HG03060 (cell line): ENCODE measurements around the gene SORCS2.

Experiments used
- ATAC-seq: cut with Tn5 transposase; IDR thresholded peaks from one replicate; pipeline ENCODE4 v1.9.1; 2021; ENCODE audit warnings: low read depth, moderate number of reproducible peaks; ENCODE audit not compliant: unreplicated experiment

Gene SORCS2

GRCh38 chr4:7511525-7511924 lies 319.2 kb downstream of the SORCS2 start:
- ATAC-seq: no peak

DNA sequence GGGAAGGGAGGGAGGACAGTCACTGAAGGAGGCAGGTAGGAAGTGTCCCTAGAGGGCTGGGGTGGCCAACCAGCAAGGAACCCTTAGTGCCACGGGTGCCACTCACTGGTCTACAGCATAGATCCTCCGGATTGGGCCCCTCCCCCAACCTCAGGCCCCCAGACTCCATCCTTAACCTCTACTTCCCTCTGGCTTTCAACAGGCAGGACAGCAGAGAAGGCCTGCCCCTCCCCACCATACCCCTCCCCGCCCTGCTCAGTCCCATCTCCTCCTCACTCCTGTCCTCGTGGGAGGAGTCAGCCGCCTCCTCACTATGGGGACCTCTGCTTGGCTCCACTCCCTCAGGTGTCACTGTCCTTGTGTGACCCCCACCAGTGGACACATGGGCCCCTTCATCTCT lies 320.1 kb downstream of the SORCS2 start:
- ATAC-seq: no peak

- no peak for ATAC-seq
Observed at GRCh38 chr4:7512946-7513345, 320.6 kb downstream of the SORCS2 start.

- ATAC-seq: no peak
Observed at GRCh38 chr4:7513671-7514070, 321.3 kb downstream of the SORCS2 start.

DNA sequence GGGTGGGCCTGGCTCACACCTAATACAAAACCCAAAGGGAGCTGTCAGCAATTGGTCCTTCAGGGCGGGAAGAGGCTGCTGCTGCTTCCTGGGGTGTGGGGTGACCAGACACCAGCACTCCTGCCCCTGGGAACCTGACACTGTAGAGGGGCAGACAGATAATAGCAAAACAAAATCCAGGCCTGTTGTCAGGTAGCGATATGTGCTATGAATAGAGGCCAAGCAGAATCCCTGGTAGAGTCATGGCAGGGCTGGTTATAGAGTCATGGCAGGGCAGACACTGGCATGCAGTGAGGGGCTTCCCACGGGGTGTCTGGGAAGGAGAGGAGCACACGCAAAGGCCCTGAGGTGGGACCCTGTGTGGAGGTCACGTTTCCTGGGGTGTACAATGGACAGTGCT lies 321.9 kb downstream of the SORCS2 start:
- ATAC-seq: no peak

GRCh38 chr4:7514789-7515188 lies 322.5 kb downstream of the SORCS2 start:
- ATAC-seq: no peak

- no peak for ATAC-seq
Observed at GRCh38 chr4:7515390-7515902, 323.1 kb downstream of the SORCS2 start.

DNA sequence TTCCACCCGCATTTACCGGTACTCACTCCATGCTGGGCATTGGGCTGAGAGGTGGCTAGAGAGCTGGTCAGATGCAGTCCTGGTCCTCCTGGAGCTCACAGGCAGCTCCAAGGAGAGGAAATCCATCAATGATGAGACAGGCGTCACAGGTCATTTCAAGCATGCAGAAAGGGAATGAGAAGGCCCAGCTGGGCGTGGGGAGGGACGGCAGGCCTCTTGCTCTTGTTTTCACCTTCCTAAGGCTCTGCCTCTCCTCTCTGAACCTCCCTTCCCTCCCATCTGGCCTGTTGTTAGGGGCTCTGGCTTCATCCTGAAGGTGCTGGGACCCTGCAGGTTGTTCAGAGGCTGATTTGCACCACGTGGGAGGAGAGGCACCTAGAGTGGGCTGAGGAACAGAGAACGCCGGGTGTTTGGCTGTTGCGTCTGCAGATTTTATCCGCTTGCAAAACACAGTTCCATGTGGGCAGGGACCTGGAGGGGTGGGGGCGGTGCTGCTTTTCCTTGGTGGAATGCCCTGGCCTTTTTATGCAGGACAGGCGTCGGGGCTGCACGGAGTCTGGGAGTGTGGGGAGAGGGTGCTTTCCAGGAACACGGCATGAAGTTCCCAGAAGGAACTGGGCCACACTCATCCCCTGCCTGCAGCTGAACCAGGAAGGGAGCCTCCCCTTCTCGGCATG lies 323.9 kb downstream of the SORCS2 start:
- no peak for ATAC-seq

GRCh38 chr4:7516773-7517144 lies 324.4 kb downstream of the SORCS2 start:
- no peak for ATAC-seq

DNA sequence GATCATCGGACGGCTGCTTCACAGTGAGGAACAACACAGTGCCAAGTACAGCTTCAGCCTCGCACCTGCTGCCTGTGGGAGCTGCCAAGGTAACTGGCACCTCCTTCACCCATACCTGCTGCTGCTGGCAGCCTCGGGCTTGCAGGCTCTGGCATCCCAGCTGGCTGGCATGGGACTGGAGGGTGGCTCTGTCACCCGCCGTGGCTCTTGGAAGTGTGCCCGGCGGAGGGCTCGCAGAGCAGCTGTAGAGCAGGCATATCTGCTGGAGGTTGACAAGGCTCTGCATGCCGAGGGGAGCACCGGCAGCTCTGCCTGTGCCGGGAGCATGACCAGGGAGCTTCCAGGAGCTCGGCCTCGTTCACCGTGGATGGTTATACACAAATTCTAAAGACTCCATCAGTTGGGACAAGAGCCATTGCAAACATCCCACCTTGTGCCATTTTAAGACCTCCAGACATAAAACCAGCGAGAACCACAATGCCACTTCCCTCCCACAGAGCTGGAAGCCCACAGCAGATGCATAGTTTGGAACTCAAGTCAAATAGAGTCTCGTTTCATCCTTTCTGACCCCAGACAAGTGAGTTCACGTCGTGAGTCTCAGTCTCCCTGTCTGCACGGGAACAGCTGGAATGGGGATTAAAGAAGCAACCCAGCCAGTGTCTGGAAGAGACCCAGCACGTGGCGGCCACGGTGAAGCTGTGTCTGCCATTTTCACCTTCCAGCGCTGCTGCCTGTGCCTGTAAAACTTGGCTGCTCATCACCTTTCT lies 326.7 kb downstream of the SORCS2 start:
- no peak for ATAC-seq

DNA sequence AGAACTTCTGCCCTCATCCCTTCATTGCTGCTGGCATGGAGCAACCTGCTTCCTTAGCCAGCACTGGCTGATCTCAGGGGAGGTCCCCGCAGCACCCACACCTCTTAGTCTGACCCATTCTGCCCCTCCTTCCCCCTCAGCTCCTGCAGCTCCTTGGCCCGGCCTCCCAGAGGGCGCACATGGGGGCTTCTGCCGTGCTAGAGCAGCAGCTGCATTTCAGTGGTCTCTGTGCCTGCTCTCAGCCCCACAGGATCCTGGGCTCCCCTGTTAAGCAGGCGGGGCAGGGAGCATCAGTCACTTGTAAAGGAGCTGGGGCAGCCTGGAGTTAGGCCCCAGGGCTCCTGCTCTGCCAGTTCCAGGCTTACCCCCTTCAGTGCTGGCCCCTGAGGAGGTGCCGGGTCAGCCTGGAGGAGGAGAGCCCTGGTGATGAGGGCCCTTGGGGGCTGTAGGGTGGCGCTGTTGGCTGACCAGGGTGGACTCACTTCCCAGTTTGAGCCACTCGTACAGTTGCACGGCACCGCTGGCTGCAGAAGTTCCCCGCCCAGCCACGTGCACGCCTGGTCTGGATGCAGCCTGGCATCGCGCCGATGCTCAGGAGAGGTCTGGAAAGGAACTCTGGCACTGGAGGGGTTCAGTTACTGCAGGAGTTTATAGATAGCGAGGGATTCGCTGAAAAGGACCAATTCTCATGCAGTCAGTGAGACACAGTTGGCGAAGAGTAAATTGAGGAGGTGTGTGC lies 327.5 kb downstream of the SORCS2 start:
- ATAC-seq: no peak

DNA sequence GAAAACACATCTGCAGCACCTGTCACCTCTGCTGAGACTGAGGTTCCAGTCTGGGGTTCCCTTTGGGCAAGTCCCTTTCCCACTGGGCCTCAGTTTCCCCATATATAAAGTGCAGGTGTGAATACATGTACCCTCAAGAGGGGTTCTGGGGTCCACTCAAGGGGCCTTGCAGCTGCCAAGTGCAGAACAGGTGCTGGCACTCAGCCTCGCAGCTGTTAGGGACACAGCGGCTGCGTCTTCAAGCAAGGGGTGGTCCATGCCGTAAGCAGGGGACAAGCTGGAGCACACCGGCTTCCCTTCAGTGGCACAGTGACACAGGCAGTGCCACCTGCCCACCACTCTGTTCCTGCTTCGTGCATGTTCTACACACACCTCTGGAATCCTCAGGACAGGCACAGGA lies 329.3 kb downstream of the SORCS2 start:
- no peak for ATAC-seq

DNA sequence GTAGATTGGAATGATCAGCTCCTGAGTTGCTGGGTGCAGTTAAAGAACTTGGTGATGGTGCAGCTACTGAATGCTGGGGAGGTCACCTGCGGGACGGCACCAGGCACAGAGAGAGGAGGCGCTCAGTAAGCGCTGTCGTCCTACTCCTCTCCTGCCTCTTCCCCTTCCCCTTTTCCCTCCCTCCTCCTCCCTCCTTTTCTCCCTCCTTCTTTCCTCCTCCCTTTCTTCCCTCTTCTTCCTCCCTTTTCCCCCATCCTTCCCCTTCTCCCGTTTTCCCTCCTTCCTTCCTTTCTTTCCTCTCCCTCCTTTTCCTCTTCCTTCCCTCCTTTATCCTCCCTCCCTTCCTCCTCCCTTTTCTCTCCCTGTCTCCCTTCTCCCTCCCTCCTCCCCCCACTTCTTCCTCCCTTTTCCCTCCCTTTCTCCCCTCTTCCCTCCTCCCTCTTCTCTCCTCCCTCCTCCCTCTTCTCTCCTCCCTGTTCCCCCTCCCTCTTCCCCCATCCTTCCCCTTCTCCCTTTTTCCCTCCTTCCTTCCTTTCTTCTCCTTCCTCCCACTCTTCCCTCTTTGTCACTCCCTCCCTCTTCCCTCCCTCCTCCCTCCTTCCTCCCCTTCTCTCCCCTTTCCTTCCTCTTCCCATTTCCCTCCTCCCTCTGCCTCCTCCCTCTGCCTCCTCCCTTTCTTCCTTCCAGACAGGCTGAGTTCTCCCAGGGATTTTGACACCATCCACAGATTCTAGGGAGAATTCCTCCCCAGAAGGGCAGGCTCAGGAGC lies 330.3 kb downstream of the SORCS2 start:
- ATAC-seq: no peak

- ATAC-seq: no peak
Observed at GRCh38 chr4:7523526-7523925, 331.2 kb downstream of the SORCS2 start.

DNA sequence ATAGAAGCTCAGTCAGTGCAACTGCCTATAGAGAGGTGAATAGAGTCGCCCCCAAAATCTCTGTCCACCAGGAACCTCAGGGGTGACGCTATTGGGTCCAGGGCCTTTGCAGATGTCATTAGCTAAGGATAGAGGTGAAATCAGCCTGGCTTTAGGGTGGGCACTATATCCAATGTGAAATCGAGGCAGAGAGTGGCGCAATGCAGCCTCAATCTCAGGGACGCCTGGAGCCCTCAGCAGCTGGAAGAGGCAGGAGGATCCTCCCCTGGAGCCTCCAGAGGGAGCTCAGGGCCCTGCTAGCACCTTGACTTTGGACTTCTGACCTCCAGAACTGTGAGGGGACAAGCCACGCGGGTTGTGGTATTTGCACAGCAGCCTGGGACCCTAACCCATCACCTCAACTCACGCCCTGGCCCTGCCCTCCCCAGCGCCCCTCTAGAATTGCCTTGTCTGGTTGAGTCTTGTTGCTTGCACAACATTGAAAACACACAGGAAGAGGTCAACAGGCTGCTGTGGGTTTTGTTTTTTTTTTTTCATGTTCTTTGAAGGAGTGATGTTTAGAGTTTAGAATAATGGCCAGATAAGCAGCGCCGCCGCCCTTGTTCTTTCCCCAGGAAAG lies 331.8 kb downstream of the SORCS2 start:
- ATAC-seq: no peak

GRCh38 chr4:7524843-7525242 lies 332.5 kb downstream of the SORCS2 start:
- no peak for ATAC-seq

DNA sequence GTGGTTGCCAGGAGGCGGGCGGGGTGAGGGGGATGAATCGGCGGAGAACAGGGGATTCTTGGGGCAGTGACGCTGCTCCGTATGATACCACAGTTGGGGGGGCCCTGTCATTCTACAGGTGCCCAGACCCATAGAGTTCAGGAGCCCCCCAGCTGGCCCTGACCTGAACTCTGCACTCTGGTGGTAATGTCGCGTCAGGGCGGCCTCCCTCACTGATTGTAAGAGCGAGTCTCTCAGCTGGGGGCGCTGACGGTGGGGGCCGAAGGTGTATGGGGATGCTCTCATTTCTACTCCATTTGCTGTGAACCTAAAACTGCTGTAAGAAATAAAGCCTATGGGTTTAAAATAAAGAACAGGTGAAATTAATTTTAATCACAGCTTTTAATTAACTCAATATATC lies 334.2 kb downstream of the SORCS2 start:
- no peak for ATAC-seq

GRCh38 chr4:7526929-7527535 lies 334.7 kb downstream of the SORCS2 start:
- no peak for ATAC-seq

- ATAC-seq: no peak
Observed at GRCh38 chr4:7529368-7530080, 337.2 kb downstream of the SORCS2 start.
